Progenitor cell of endocrine pancreas (in vitro differentiated cells): ENCODE data around the gene RPGRIP1. TPM values are rescaled to one million over a fixed set of nuclear protein-coding genes. Genes with fewer than 3 reads are reported as not detected.
"Not testable (repeated sequence)": the region's sequence is repeated elsewhere in the genome, so short reads cannot be mapped to it uniquely, and the experiment has no call there.

Experiments
- DNase-seq: peaks from one replicate; pipeline ENCODE4 v3.0.0; 2021; ENCODE audit warnings: low spot score; ENCODE audit not compliant: unreplicated experiment
- H3K27ac Mint-ChIP-seq: 2 replicates; pipeline ENCODE4 v1.8.0; 2021; ENCODE audit warnings: mild to moderate bottlenecking, moderate library complexity, mixed read lengths
- H3K27me3 Mint-ChIP-seq: 2 replicates; pipeline ENCODE4 v1.8.0; 2021; ENCODE audit warnings: mixed read lengths
- H3K36me3 Mint-ChIP-seq: 2 replicates; pipeline ENCODE4 v1.8.0; 2022; ENCODE audit warnings: mixed read lengths; ENCODE audit not compliant: insufficient read depth
- H3K4me1 Mint-ChIP-seq: 2 replicates; pipeline ENCODE4 v1.8.0; 2021; ENCODE audit warnings: low read depth, mixed read lengths
- H3K4me3 Mint-ChIP-seq: 2 replicates; pipeline ENCODE4 v1.8.0; 2021; ENCODE audit warnings: low read depth, mild to moderate bottlenecking, moderate library complexity, mixed read lengths
- H3K9me3 Mint-ChIP-seq: 2 replicates; pipeline ENCODE4 v1.8.0; 2021; ENCODE audit warnings: low read depth, mixed read lengths
- CTCF ChIP-seq: fragments of 200-600 bp; sonication (generic); IDR thresholded peaks from one replicate; pipeline ENCODE4 v1.5.0; 2021; ENCODE audit warnings: antibody characterized with exemption, mild to moderate bottlenecking; ENCODE audit not compliant: unreplicated experiment
- total RNA-seq: library from RNA; stranded (reverse); gene quantifications from 2 replicates; pipeline ENCODE4 v1.2.1, GENCODE V29; 2021

RPGRIP1 gene
- total RNA-seq, 1 donor from 2014 or later = 0.19 TPM

DNA sequence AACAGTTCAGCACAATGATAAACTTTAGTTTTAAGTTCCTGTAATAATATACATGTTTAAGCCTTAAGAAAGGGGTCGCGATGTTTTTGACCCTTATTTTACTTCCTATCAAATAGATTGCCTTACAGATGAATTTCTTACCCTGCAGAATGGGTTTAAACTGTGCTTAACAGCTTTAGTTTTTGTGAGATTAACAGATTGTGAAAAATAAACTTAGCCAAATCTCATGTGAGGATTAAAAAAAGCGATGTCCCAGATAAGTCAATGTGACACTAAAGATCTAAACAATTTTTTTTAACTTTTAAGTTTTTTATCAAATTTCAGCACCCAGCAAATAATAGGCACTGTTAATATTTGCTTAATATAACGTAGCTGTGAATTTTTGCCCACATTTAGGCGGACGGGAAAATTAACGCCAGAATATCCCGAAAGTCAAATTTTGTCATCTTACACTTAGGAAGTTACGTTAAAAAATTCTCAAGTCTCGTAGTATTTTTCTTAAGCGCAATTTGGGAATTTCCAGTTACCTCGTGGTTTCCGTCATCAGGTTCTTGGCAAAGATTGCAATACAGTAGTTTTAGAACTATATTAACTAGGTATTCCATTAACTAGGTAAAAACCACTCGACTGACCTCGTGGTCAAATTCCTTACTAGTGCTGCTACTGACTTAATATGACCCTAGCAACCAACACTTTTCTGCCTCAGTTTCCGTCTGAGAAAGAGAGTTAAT, 11.8 kb upstream of the RPGRIP1 start:
- H3K9me3 Mint-ChIP-seq = no peaks in the 10 kb centered on the region
- TF ChIP-seq CTCF = no peak
- H3K4me3 Mint-ChIP-seq = peak overlapping the region; percentile 100

GRCh38 chr14:21268617-21269251, 11.1 kb upstream of the RPGRIP1 start:
- DNase-seq = no peak
- H3K4me3 Mint-ChIP-seq = peak overlapping the region; percentile 100
- peaks cover 31% of the 10 kb centered on the region for H3K36me3 Mint-ChIP-seq
- H3K27ac Mint-ChIP-seq = peak overlapping the region; percentile 100
- peaks cover 34% of the 10 kb centered on the region for H3K4me1 Mint-ChIP-seq
- TF ChIP-seq CTCF = no peak
- no peaks in the 10 kb centered on the region for H3K9me3 Mint-ChIP-seq
- no peaks in the 10 kb centered on the region for H3K27me3 Mint-ChIP-seq

More for the DNA sequence above, 11.8 kb upstream of the RPGRIP1 start:
- Mint-ChIP-seq H3K27me3 (no peaks in the 10 kb centered on the region), H3K4me1 (peaks cover 41% of the 10 kb centered on the region), H3K27ac (peak overlapping the region; percentile 100), H3K36me3 (peaks cover 37% of the 10 kb centered on the region)
- no peak for DNase-seq

DNA sequence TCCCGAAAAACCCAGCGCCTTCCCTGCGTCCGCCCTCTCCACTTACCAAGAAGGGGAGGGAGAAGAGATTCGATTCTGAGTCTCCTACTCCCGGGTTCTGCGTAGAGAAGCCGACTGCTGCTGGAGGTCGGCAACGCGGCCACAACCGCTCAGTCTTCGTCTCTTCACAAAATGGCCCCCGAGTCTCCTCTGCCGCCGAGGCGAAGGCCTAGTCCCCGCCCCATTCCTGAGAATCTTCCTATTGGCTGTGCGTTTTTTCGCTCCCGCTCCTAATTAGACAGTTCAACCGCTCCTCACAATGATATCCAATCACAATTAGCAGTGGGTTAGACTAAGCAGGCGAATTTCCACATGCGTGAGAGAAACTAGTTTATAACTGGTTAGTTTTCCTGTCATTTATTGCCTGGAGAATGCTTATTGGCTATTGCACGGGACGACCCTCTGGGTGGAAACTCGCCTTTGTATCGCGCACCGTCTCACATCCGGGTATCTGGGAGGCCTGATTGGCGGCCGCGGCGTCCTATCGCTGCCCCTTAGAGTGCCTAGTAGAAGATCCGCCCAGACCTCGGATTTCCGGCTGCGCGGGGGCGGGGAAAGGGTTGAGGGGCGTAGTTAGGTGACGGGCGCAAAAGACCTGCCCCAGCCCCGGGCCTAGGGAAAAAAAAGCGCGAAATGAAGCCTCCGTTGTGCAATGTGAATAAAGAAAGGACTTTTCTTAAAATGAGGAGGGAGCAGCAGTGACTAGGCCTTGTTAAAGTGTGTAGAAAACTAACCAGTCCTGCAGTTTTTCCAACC, 10.4 kb upstream of the RPGRIP1 start, which contains the start of gene HNRNPC:
Gene HNRNPC (minus strand): TSS at position 191 of the 795 bp plus-strand sequence. CDS start 35,249 bp downstream, outside the sequence.
- peaks cover 26% of the 10 kb centered on the region for H3K36me3 Mint-ChIP-seq
- H3K27ac Mint-ChIP-seq = peak within 1 kb of the TSS; percentile 100
- H3K4me3 Mint-ChIP-seq = peak within 1 kb of the TSS; percentile 100
- no peaks in the 10 kb centered on the region for H3K27me3 Mint-ChIP-seq
- H3K9me3 Mint-ChIP-seq = no peaks in the 10 kb centered on the region
- peaks cover 29% of the 10 kb centered on the region for H3K4me1 Mint-ChIP-seq
- no peak for TF ChIP-seq CTCF
- peak; percentile 100 for DNase-seq

- not testable (repeated sequence) for H3K4me1 Mint-ChIP-seq, H3K36me3 Mint-ChIP-seq, H3K27me3 Mint-ChIP-seq, H3K9me3 Mint-ChIP-seq, H3K27ac Mint-ChIP-seq, H3K4me3 Mint-ChIP-seq, DNase-seq
Measured at GRCh38 chr14:21272661-21273060, 7.2 kb upstream of the RPGRIP1 start.

GRCh38 chr14:21275261-21275858, 4.5 kb upstream of the RPGRIP1 start:
- no peak for TF ChIP-seq CTCF
- H3K9me3 Mint-ChIP-seq = no peaks in the 10 kb centered on the region
- H3K4me1 Mint-ChIP-seq = no peaks in the 10 kb centered on the region

More at GRCh38 chr14:21275261-21275858, 4.5 kb upstream of the RPGRIP1 start:
- no peak overlapping the region for H3K4me3 Mint-ChIP-seq
- H3K27ac Mint-ChIP-seq = no peak overlapping the region
- DNase-seq = no peak
- no peaks in the 10 kb centered on the region for H3K27me3 Mint-ChIP-seq
- no peaks in the 10 kb centered on the region for H3K36me3 Mint-ChIP-seq
